Activated effector memory CD4-positive, alpha-beta T cell treated with anti-CD3 and anti-CD28 coated beads, Interleukin-2, amount 50 U/mL, for 16 hours (primary cell): Measurements from ENCODE around the gene CADPS2.
"Not testable (repeated sequence)": the region's sequence is repeated elsewhere in the genome, so short reads cannot be mapped to it uniquely, and the experiment has no call there.

Source experiments
- DNase-seq: peaks from one replicate; pipeline ENCODE4 v3.0.0-alpha.2; 2020

The CADPS2 gene

DNA sequence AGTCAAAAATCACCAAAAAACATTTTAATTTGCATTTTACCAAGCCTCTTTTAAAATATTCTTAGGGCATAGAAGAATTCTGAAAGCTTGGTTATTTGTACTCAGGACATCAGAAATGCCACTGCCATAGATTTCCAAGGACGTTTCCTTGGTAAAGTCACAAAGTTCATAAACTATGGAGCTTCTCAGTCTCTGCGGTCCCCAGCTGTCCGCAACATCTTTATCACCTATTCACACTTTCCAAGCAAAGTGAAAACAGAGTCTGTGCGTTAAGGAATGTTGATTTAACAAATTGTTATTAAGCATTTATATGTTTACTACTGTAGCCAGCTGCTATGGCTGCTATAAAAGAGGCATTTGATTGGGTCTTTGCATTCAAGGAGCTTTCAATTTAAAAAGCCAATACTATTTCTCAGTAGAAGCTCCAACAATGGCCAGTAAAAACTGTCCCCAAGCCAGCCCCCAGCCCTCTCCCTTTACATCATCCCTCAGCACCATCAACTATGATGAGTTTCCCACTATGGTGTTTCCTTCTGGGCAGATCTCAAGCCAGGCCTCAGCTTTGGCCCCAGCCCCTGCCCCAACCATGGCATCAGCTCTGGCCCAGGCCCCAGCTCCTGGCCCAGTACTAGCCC lies 36.8 kb downstream of the CADPS2 start:
- DNase-seq: no peak

DNA sequence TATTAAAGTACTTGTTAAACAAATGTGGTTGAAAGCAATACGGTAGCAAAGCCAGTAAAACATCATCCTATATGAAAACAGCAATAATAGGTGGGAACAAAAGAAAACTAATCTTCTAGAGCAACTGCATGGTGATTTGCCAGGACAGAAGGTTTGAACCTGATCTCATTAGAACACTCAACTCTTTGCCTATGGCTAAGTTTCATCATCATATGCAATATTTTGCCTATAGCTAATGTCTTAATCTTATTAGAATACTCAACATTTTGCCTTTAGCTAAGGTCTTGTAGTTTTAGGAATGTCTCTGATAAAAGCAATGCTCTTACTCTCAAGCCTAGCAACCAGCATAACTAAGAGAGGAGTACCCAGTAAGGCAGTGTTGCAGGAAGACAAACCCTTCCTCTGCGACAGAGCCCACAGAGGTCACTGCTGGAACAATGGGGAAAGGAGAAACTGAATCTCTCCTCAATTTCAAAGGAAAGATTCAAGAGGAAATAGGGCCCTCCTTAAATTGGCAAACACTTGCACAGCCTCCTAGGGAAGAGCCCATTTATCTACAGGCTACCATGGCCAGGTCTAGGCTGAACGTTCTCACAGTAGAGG lies 38.3 kb downstream of the CADPS2 start:
- DNase-seq: no peak

- DNase-seq: no peak
Observed at GRCh38 chr7:122846591-122846990, 39.7 kb downstream of the CADPS2 start.

- no peak for DNase-seq
Observed at GRCh38 chr7:122845286-122845685, 41.0 kb downstream of the CADPS2 start.

DNA sequence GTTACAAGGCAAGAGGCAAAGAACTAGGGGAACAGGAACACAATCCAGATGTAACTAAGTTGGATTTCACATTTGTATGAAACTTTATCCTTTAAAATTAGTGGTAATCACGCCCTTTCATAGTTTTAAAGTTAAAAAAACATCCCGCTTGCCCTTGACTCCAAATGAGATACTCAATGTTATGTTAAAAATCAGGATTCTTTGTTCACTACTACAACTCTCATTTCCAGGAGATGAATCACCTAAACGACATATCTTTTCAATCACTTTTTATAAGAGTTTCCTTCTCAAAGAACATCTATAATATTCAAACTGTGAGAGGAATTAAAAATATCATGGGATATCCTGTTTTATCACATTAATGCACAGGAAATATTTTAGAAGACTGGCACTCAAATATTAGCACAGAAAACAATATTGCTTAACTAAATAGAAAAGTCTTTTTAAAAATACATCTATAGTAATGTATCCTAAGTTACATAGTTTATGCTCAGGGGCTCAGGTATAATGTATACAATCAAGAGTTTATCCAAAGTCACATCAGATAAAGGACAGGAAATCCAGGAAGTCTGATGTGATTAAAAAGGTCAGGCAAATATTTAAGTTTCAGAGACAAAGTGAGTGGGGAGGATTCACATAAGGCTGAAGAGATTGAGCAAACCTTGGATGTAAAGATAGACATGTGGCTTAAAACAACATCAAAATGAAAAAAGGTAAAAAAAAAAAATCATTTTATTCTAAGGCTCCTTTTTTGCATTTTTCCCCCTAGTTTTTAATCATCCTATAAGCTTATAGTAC lies 41.9 kb downstream of the CADPS2 start:
- DNase-seq: no peak

DNA sequence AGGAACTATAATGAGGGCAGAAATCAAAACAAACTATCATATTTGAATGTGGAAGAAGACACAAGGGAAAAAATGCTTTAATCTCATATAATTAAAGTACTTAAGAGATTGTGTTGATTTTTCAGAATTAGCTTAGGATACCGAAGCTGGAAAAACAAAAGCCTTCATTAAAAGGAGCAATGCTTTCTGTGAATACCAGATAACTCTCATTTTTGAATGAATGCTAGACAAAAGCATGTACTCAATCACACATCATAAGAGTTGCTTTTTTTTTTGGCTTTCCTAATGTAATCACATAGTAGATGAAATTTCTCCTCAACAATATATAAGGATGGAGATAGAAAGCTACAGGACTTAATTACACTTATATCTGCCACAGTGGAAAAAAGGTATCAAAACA lies 43.3 kb downstream of the CADPS2 start:
- DNase-seq: no peak

DNA sequence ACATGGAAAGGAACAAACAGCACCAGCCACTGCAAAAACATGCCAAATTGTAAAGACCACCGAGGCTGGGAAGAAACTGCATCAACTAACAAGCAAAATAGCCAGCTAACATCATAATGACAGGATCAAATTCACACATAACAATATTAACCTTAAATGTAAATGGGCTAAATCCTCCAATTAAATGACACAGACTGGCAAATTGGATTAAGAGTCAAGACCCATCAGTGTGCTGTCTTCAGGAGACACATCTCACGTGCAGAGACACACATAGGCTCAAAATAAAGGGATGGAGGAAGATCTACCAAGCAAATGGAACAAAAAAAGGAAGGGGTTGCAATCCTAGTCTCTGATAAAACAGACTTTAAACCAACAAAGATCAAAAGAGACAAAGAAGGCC lies 50.0 kb downstream of the CADPS2 start:
- DNase-seq: not testable (repeated sequence)

- DNase-seq: not testable (repeated sequence)
Observed at GRCh38 chr7:122834571-122834942, 51.7 kb downstream of the CADPS2 start.

DNA sequence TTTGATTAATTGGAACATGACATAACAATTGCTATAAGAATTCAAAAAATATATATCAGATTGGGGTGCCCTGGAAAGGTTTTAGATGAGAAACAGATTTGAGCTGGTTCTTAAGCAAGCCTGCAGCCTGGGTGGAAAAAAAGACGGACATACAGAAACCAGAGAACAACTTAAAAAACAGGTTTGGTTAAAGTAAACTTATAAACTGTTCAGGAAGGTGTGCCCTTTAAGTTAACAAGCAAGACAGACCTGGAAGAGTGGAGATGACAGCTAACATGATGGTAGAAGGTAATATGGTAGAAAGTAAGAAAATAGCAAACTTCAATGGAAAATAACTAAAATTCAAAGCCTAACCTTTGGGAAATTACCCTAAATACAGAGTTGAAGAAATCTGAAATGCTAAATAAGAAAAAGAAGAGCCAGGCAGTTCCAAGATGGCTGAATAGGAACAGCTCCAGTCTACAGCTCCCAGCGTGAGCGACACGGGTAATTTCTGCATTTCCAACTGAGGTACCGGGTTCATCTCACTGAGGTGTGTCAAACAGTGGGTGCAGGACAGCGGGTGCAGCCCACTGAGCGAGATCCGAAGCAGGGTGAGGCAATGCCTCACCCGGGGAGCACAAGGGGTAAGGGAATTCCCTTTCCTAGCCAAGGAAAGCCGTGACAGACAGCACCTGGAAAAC lies 52.2 kb downstream of the CADPS2 start:
- no peak for DNase-seq

DNA sequence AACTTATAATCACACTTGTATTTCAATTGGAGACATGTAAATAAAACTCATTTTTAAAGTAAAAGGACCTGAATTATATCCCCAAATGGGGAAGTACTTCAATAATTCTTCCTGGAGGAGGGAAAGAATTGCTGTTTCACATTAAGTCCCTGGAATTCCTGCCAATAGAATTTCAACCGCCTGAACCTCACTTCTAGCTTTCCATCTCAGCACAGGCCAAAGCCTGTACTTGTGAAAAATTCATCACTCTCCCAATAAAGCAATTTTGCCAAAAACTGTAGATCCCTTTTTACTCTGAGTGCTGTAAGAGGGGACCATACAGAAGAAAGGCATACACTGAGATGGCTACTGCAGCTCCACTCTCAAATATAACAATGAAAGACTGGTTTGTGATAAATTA lies 54.8 kb downstream of the CADPS2 start:
- no peak for DNase-seq

DNA sequence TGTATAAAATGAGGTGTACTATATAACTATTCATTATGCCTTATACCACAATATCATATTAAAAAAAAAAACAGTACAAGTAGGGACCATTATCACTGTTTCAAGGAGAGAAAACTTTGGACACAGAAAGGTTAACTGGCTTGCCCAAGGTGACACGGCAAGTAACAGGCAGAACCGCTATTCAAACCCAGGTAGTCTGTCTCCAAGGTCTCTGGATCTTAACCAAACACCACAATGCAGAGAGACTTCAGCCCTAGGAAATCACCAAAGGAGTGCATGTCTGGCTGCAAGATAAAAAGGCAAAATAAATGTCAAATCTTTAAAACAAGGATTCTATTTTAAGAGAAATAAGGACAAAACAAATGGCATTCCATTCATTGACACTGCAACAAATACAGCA lies 56.3 kb downstream of the CADPS2 start:
- no peak for DNase-seq

DNA sequence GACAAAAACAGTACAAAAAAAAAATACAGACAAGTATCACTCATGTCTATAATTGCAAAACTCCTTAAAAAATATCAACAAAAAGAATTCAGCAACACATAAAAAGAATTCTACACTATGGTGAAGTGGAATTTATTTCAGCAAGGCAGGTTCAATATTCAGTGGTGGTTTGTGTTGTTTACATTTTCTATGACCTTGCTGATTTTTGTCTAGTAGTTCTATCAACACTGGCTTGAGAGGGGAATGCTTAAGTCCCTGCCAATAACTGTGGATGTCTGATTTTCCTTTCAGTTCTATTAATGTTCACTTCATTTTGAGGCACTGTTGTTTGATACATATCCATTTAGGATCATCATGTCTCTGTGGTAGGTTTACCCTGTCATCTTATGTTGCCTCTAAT lies 58.5 kb downstream of the CADPS2 start:
- no peak for DNase-seq

DNA sequence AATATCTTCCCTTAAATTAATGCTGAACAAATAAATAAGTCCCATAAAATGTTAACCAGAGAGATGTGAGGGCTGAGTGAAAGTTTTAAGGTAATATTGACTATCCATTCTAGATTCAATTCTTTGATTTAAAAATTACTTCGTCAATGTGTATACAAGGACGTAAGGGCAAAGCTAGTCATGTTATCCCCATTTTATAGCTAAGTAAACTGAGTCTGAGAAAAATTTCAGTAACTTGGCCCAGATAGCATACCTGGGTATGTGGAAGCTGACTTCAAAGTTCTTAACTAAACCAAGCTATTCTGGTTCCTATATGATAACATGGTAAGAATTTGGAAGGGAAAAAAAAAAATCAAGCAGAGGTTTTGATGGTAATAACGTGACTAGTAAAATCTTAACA lies 72.4 kb downstream of the CADPS2 start:
- no peak for DNase-seq

GRCh38 chr7:122803851-122804250 lies 82.4 kb downstream of the CADPS2 start:
- DNase-seq: no peak

- no peak for DNase-seq
Observed at GRCh38 chr7:122803323-122803722, 82.9 kb downstream of the CADPS2 start.

GRCh38 chr7:122802301-122802751 lies 83.9 kb downstream of the CADPS2 start:
- DNase-seq: no peak

DNA sequence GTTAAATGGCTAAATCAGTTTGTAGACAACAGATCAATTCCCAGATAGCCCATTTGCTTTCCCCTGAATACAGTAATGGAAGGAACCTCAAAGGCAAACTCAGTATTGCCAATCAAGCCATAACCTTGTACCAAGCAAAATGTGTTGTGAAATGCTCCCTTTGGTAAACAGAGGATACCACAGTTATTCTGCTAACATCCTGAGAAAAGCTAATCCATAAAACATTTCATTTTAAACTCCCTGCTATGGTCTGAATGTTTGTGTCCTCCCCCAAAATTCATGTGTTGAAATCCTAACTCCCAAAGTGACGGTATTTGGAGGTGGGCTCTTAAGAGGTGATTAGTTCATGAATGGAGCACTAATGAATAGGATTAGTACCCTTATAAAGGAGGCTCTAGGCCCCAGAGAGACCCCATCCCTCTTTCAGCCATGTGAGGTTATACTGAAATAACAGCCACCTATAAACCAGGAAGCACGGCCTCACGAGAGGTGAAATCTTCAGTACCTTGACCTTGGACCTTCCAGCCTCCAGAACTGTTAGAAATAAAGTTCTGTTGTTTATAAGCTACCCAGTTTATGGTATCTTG lies 94.2 kb downstream of the CADPS2 start:
- no peak for DNase-seq

GRCh38 chr7:122790591-122790990 lies 95.7 kb downstream of the CADPS2 start:
- no peak for DNase-seq

GRCh38 chr7:122790132-122790531 lies 96.1 kb downstream of the CADPS2 start:
- DNase-seq: no peak

DNA sequence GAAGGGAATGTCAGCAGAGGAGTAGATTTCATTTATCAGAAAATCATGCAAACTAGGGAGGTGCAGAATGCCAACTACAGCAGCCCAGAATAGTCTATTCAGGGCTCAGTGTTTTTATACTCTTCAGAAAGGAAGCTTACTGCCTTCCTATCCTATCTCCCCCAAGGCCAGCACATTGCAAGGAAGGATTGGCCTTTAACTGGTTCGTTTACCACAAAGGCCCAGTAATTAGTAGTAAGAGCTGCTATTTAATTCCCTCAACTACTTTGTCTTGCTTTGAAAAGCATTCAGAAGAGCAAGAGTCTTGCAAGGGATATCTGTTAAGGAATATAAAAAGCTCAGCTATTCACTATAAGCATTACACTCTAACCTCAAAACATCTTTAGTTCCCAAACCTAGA lies 97.1 kb downstream of the CADPS2 start:
- DNase-seq: no peak

- no peak for DNase-seq
Observed at GRCh38 chr7:122770686-122771335, 115.4 kb downstream of the CADPS2 start.

DNA sequence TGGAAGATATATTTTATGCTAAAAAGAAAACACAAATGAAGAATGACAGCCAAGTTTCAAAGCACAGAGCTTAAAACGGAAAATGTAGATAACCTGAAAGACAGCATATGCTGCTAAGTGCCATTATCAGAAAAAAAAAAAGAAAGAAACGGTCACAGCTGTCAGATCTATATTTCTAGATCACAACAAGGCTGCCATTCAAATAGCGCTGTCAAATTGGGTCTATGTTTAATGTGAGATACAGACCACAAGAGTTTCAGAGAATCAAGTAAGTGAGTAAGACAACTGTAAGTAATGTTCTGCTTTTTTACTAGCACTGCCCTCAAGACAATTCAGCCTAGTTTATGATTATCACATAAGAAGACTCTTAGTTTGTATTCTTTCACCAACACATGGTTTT lies 117.4 kb downstream of the CADPS2 start:
- DNase-seq: no peak

DNA sequence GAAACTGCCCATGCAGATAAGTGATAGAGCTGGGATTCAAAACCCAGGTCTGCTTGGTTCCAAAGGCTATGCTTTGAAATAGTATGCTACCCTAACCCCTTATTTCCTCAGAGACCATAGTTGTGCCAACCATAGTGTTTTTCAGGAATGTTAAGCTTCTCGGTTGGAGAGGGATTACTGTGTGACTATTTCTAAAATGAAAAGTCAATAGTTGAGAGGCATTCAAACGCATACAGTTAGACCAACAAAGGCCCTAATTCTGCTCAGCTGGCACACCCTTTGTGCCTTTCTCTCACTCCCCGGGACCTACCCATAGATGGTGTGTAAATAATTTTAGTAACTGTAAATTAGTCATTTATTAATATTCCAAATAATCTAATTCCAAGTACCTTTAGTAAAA lies 118.9 kb downstream of the CADPS2 start:
- DNase-seq: no peak
